H1 (cell line): ENCODE measurements around the gene SLC15A3. TPM values are rescaled to one million over a fixed set of nuclear protein-coding genes. Genes with fewer than 3 reads are reported as not detected.

Source experiments
- CTCF ChIA-PET: fragments of 300-600 bp; sonication (Branson Sonifier 250); formaldehyde crosslinking; loops from one replicate; lab custom pipeline; 2021; ENCODE audit not compliant: partially characterized antibody; lab: Charles Lee
- POLR2A ChIA-PET: fragments of 300-600 bp; sonication (Branson Sonifier 250); formaldehyde crosslinking; loops from one replicate; lab custom pipeline; 2021; ENCODE audit warnings: inconsistent platforms; ENCODE audit not compliant: partially characterized antibody; lab: Charles Lee
- DNase-seq, 2 experiments: peaks; one replicate each; pipeline versions ENCODE4 v3.0.0 to v3.0.0-alpha.2; 2010 to 2022; ENCODE audit warnings: low spot score in 2 of 2, low read depth in 1 of 2, mixed read lengths in 1 of 2
- FAIRE-seq: peaks from 2 replicates; lab custom pipeline; 2011; peaks lifted over from hg19 to GRCh38; lab: Jason Lieb, UNC
- H2AFZ ChIP-seq: 2 replicates; pipeline ENCODE4 v1.8.1; 2012; ENCODE audit warnings: low read length, inconsistent platforms
- H2AK5ac ChIP-seq: 2 replicates; pipeline ENCODE4 v1.6.1; 2013; ENCODE audit warnings: low read depth, low read length
- H2BK120ac ChIP-seq: replicated peaks from 2 replicates; pipeline ENCODE3; 2013; ENCODE audit warnings: low read depth, low read length, inconsistent platforms
- H2BK12ac ChIP-seq: 2 replicates; pipeline ENCODE4 v1.6.1; 2013; ENCODE audit warnings: low read depth, low read length
- H2BK15ac ChIP-seq: 2 replicates; pipeline ENCODE4 v1.6.1; 2013; ENCODE audit warnings: low read length
- H2BK20ac ChIP-seq: 2 replicates; pipeline ENCODE4 v1.6.1; 2013; ENCODE audit warnings: low read length
- H2BK5ac ChIP-seq: 2 replicates; pipeline ENCODE4 v1.6.1; 2013; ENCODE audit warnings: low read depth, low read length
- H3K14ac ChIP-seq: 2 replicates; pipeline ENCODE4 v1.6.1; 2013; ENCODE audit warnings: inconsistent platforms; ENCODE audit not compliant: insufficient read length
- H3K18ac ChIP-seq: 2 replicates; pipeline ENCODE4 v1.6.1; 2013; ENCODE audit warnings: low read length; ENCODE audit errors: extremely low read depth
- H3K23ac ChIP-seq: 2 replicates; pipeline ENCODE4 v1.6.1; 2013; ENCODE audit warnings: inconsistent platforms; ENCODE audit not compliant: insufficient read length
- H3K23me2 ChIP-seq: 2 replicates; pipeline ENCODE4 v1.6.1; 2013; ENCODE audit warnings: low read depth, low read length
- H3K27ac ChIP-seq: 2 replicates; pipeline ENCODE4 v1.6.1; 2011; ENCODE audit warnings: low read depth, low read length, inconsistent platforms
- H3K27me3 ChIP-seq, 4 experiments: replicated peaks in 1 of 4; 1 replicate in 1 of 4; 2 replicates in 3 of 4; pipeline versions ENCODE4 v1.6.1 to v1.8.1; 2011 to 2013; ENCODE audit warnings: low read length in 3 of 4, mild to moderate bottlenecking in 3 of 4, inconsistent platforms in 2 of 4, mixed read lengths in 2 of 4, moderate library complexity in 1 of 4; ENCODE audit not compliant: control insufficient read depth in 3 of 4, insufficient read depth in 3 of 4; ENCODE audit errors: extremely low read depth in 1 of 4
- H3K36me3 ChIP-seq, 4 experiments: 2 replicates each; pipeline versions ENCODE4 v1.6.1 to v1.8.1; 2011 to 2013; ENCODE audit warnings: mild to moderate bottlenecking in 4 of 4, low read length in 3 of 4, moderate library complexity in 2 of 4, control low read depth in 1 of 4, inconsistent platforms in 1 of 4; ENCODE audit not compliant: insufficient read depth in 4 of 4, control insufficient read depth in 2 of 4
- H3K4ac ChIP-seq: replicated peaks from 2 replicates; pipeline ENCODE3; 2013; ENCODE audit warnings: low read length, low read depth, mixed read lengths, inconsistent platforms; ENCODE audit not compliant: insufficient read length
- H3K4me1 ChIP-seq, 4 experiments: replicated peaks in 1 of 4; 1 replicate in 1 of 4; 2 replicates in 3 of 4; pipeline versions ENCODE4 v1.6.1 to v1.8.1; 2011 to 2013; ENCODE audit warnings: low read length in 3 of 4, inconsistent platforms in 2 of 4, mixed read lengths in 1 of 4; ENCODE audit not compliant: insufficient read depth in 4 of 4, control insufficient read depth in 3 of 4
- H3K4me2 ChIP-seq, 2 experiments: 2 replicates each; pipeline versions ENCODE4 v1.6.1 to v1.8.1; 2011 to 2013; ENCODE audit warnings: low read depth in 2 of 2, low read length in 2 of 2, control low read depth in 1 of 2, inconsistent platforms in 1 of 2, mild to moderate bottlenecking in 1 of 2; ENCODE audit not compliant: insufficient read depth in 1 of 2
- H3K4me3 ChIP-seq, 4 experiments: fragments of 200-600, 300-600 bp in 1 of 4; sonication (generic), shearing (Covaris generic), sonication (Bioruptor Twin) in 1 of 4; 2 replicates each; pipeline versions ENCODE4 v1.5.1 to v1.8.1; 2011 to 2016; ENCODE audit warnings: low read length in 4 of 4, low read depth in 3 of 4, control low read depth in 2 of 4, inconsistent platforms in 2 of 4, mild to moderate bottlenecking in 2 of 4, mixed read lengths in 1 of 4, moderate library complexity in 1 of 4; ENCODE audit not compliant: insufficient read depth in 2 of 4; ENCODE audit errors: extremely low read depth in 1 of 4
- H3K56ac ChIP-seq: replicated peaks from 2 replicates; pipeline ENCODE3; 2013; ENCODE audit warnings: low read depth, mild to moderate bottlenecking, mixed read lengths, low read length, inconsistent platforms; ENCODE audit not compliant: insufficient read length
- H3K79me1 ChIP-seq: 2 replicates; pipeline ENCODE4 v1.6.1; 2013; ENCODE audit warnings: low read depth, low read length, control low read depth
- H3K79me2 ChIP-seq, 2 experiments: 2 replicates each; pipeline versions ENCODE4 v1.6.1 to v1.8.1; 2012 to 2013; ENCODE audit warnings: low read length in 2 of 2, mild to moderate bottlenecking in 2 of 2, inconsistent platforms in 1 of 2; ENCODE audit not compliant: insufficient read depth in 2 of 2, control insufficient read depth in 1 of 2
- H3K9ac ChIP-seq, 4 experiments: replicated peaks in 1 of 4; 1 replicate in 1 of 4; 2 replicates in 3 of 4; pipeline versions ENCODE4 v1.6.1 to v1.8.1; 2011 to 2013; ENCODE audit warnings: low read depth in 3 of 4, low read length in 3 of 4, control low read depth in 2 of 4, mild to moderate bottlenecking in 2 of 4, moderate library complexity in 2 of 4, inconsistent platforms in 1 of 4; ENCODE audit errors: extremely low read depth in 1 of 4
- H3K9me3 ChIP-seq, 2 experiments: 2 replicates each; pipeline versions ENCODE4 v1.6.1 to v1.8.1; 2012 to 2013; ENCODE audit warnings: mild to moderate bottlenecking in 2 of 2, moderate library complexity in 2 of 2, control low read depth in 1 of 2, inconsistent platforms in 1 of 2, low read depth in 1 of 2, low read length in 1 of 2, mixed read lengths in 1 of 2; ENCODE audit not compliant: insufficient read depth in 2 of 2
- H4K20me1 ChIP-seq, 2 experiments: replicated peaks in 1 of 2; 2 replicates each; pipeline versions ENCODE3 to v1.8.1; 2011 to 2013; ENCODE audit warnings: inconsistent platforms in 2 of 2, low read length in 2 of 2, mild to moderate bottlenecking in 1 of 2; ENCODE audit not compliant: insufficient read depth in 2 of 2, control insufficient read depth in 1 of 2
- H4K5ac ChIP-seq: 2 replicates; pipeline ENCODE4 v1.6.1; 2013; ENCODE audit warnings: low read length, low read depth, mixed read lengths, inconsistent platforms; ENCODE audit not compliant: insufficient read length
- H4K8ac ChIP-seq: 2 replicates; pipeline ENCODE4 v1.8.0; 2013; ENCODE audit warnings: mild to moderate bottlenecking, moderate library complexity, low read length, inconsistent platforms; ENCODE audit not compliant: insufficient read depth; ENCODE audit errors: extremely low read depth
- H4K91ac ChIP-seq: replicated peaks from 2 replicates; pipeline ENCODE3; 2013; ENCODE audit warnings: low read length, mixed read lengths, inconsistent platforms; ENCODE audit not compliant: insufficient read length
- EZH2 ChIP-seq: fragments of 200-600 bp; sonication (generic); IDR thresholded peaks from 2 replicates; pipeline ENCODE4 v1.7.1; 2012; ENCODE audit warnings: low read depth, mild to moderate bottlenecking, moderate library complexity, low read length, inconsistent platforms; ENCODE audit not compliant: severe bottlenecking
- POLR2A ChIP-seq, 2 experiments: IDR thresholded peaks; 1 replicate in 1 of 2; 2 replicates in 1 of 2; pipeline ENCODE4 v1.6.1; 2011; ENCODE audit warnings: low read depth in 2 of 2, low read length in 2 of 2, mild to moderate bottlenecking in 2 of 2; ENCODE audit errors: control extremely low read depth in 1 of 2
- POLR2AphosphoS5 ChIP-seq: IDR thresholded peaks from 2 replicates; pipeline ENCODE4 v1.6.1; 2011; ENCODE audit warnings: low read depth, low read length
- WGBS, 2 experiments: shearing (Covaris generic) in 1 of 2; methylation state at CpG; one replicate each; pipeline versions ENCODE4 v1.1.6 to v1.1.7; 2013 to 2015; ENCODE audit warnings: low lambda C conversion rate in 2 of 2, mixed read lengths in 2 of 2, inconsistent platforms in 1 of 2, low coverage in 1 of 2, missing lambda C conversion rate in 1 of 2; ENCODE audit not compliant: insufficient replicate concordance in 2 of 2, insufficient coverage in 1 of 2, insufficient read length in 1 of 2; ENCODE audit errors: extremely low coverage in 1 of 2, missing lambda C conversion rate in 1 of 2; 5-methylcytosine and 5-hydroxymethylcytosine counted together
- polyA plus RNA-seq, 7 experiments: library from polyadenylated mRNA; depleted of rRNA in 3 of 7; stranded (reverse) in 5 of 7; unstranded in 2 of 7; fragments of >200 nt in 5 of 7; fragments of 200-250 nt in 2 of 7; gene quantifications; 1 replicate in 5 of 7; 2 replicates in 1 of 7; 4 replicates in 1 of 7; pipeline versions ENCODE4 v1.2.1 to v1.2.3, GENCODE V29; 2011 to 2013; ENCODE audit warnings: missing spikeins in 2 of 7, mixed read lengths in 2 of 7
- total RNA-seq: library from RNA; stranded (reverse); fragmentation: NEBNext Ultra II Directional; extraction: Animal tissue kit (Norgen Biotek cat#: 25700); gene quantifications from 2 replicates; pipeline ENCODE4 v1.2.1, GENCODE V29; 2021

SLC15A3 gene
- total and polyA plus RNA-seq, 2 of the 8 experiments (the other 6 are each of a cell fraction or from before 2014, with no cell fraction given), result 25.8 to 31.0 TPM

DNA sequence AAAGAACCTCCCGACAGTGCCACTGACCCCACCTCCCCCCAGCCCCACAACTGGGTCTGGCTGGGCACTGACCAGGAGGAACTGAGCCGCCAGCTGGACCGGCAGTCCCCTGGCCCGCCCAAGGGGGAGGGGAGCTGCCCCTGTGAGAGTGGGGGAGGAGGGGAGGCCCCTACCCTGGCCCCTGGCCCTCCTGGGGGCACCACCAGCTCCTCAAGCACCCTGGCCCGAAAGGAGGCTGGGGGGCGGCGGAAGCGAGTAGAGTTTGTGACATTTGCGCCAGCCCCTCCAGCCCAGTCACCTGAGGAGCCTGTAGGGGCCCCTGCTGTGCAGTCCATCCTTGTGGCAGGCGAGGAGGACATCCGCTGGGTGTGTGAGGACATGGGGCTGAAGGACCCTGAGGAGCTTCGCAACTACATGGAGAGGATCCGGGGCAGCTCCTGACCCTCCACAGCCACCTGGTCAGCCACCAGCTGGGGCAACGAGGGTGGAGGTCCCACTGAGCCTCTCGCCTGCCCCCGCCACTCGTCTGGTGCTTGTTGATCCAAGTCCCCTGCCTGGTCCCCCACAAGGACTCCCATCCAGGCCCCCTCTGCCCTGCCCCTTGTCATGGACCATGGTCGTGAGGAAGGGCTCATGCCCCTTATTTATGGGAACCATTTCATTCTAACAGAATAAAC is 15.4 kb downstream of the SLC15A3 start:
- Histone ChIP-seq H2BK20ac (no peak overlapping the region), H3K9me3 (no peaks in the 10 kb centered on the region), H3K4ac (no peak overlapping the region), H4K91ac (no peak overlapping the region), H3K4me3 (no peak overlapping the region), H3K18ac (no peak overlapping the region), H3K4me2 (no peak overlapping the region), H2BK15ac (no peak overlapping the region), H2BK5ac (0 out of 2 replicates have a peak overlapping the region, but pooled peaks have one; percentile 5), H3K23ac (no peak overlapping the region), H4K8ac (no peak overlapping the region), H2BK120ac (no peak overlapping the region), H3K79me1 (no peaks in the 10 kb centered on the region), H3K27ac (no peak overlapping the region), H3K79me2 (no peaks in the 10 kb centered on the region), H4K20me1 (peaks cover 3 to 8% of the 10 kb centered on the region in 2 experiments), H3K36me3 (peaks cover 0 to 25% (median 9%) of the 10 kb centered on the region in 4 experiments; a peak in 6 of 8 replicates), H3K23me2 (no peaks in the 10 kb centered on the region), H3K14ac (no peak overlapping the region), H2AFZ (no peak overlapping the region), H2AK5ac (no peak overlapping the region), H3K56ac (no peak overlapping the region), H3K9ac (no peak overlapping the region), H3K27me3 (no peaks in the 10 kb centered on the region), H2BK12ac (no peak overlapping the region), H3K4me1 (peaks cover 0 to 3% (median 1%) of the 10 kb centered on the region in 4 experiments; a peak in 4 of 7 replicates), H4K5ac (no peak overlapping the region)
- POLR2A ChIA-PET, result interaction anchor here (0.7 to 2.1 kb wide), 6 partner anchors 8 to 31 kb away, joined by 3 to 7 read pairs (median 4); no protein-coding TSS in a partner anchor
- WGBS, 2 experiments, result 90% methylated on average over 18 of the region's 18 CpGs; no CpG with 5 or more reads in 1 of the 2 experiments
- CTCF ChIA-PET, result interaction anchor here (0.9 to 1.7 kb wide), 4 partner anchors 9 to 60 kb away, joined by 3 to 4 read pairs (median 4); no protein-coding TSS in a partner anchor
- FAIRE-seq, result no peak
- DNase-seq, result no peak
- TF ChIP-seq POLR2AphosphoS5 (peak; percentile 1; the same call in 1 of the 2 replicates), POLR2A (IDR thresholded peaks at IDR 0.05; ENCODE audit: control extremely low read depth in 1 of 2, low read depth in 2 of 2, low read length in 2 of 2) (peak in 1 of 2 experiments; percentile 29; a peak in 1 of 3 replicates), EZH2 (no peak)
